Fibroblast of villous mesenchyme (primary cell): ENCODE measurements around the gene ADCY5. TPM values are rescaled to one million over a fixed set of nuclear protein-coding genes. Genes with fewer than 3 reads are reported as not detected.

ENCODE experiments used
- DNase-seq: peaks from one replicate; pipeline ENCODE4 v3.0.0-alpha.2; 2010; ENCODE audit warnings: low read depth
- H3K4me3 ChIP-seq: 2 replicates; pipeline ENCODE4 v1.5.1; 2011; ENCODE audit warnings: low read depth, mild to moderate bottlenecking, low read length
- CTCF ChIP-seq: IDR thresholded peaks from 2 replicates; pipeline ENCODE4 v1.5.1; 2012; ENCODE audit warnings: low read depth, mild to moderate bottlenecking, low read length; ENCODE audit not compliant: insufficient read depth
- total RNA-seq: library from RNA; depleted of rRNA; stranded (reverse); fragments of >200 nt; gene quantifications from 2 replicates; pipeline ENCODE4 v1.2.3, GENCODE V29; 2012

The ADCY5 gene
- total RNA-seq, 1 donor: 0.43 TPM

GRCh38 chr3:123476967-123477750 is 28.3 kb upstream of the ADCY5 start:
- H3K4me3 ChIP-seq: no peak overlapping the region
- no peak for TF ChIP-seq CTCF
- DNase-seq: no peak

- no peak for DNase-seq
- no peak for TF ChIP-seq CTCF
- no peak overlapping the region for H3K4me3 ChIP-seq
Measured at GRCh38 chr3:123475786-123476185, 26.9 kb upstream of the ADCY5 start.

- H3K4me3 ChIP-seq: no peak overlapping the region
- TF ChIP-seq CTCF: no peak
- DNase-seq: no peak
Measured at GRCh38 chr3:123471106-123471505, 22.2 kb upstream of the ADCY5 start.

- no peak overlapping the region for H3K4me3 ChIP-seq
- no peak for TF ChIP-seq CTCF
Measured at GRCh38 chr3:123469323-123469995, 20.6 kb upstream of the ADCY5 start.

GRCh38 chr3:123467046-123467445 is 18.2 kb upstream of the ADCY5 start:
- no peak for TF ChIP-seq CTCF
- no peak overlapping the region for H3K4me3 ChIP-seq
- DNase-seq: no peak

More at GRCh38 chr3:123469323-123469995, 20.6 kb upstream of the ADCY5 start:
- no peak for DNase-seq

GRCh38 chr3:123464211-123464610 is 15.3 kb upstream of the ADCY5 start:
- DNase-seq: peak; percentile 29
- no peak overlapping the region for H3K4me3 ChIP-seq
- TF ChIP-seq CTCF: no peak
